GM12878 (cell line): Measurements from ENCODE around the gene KCNN3. TPM values are rescaled to one million over a fixed set of nuclear protein-coding genes. Genes with fewer than 3 reads are reported as not detected.

ENCODE experiments used
- DPF2 ChIP-seq: fragments of 450-650 bp; IDR thresholded peaks from 2 replicates; pipeline ENCODE4 v1.6.1; 2017; ENCODE audit warnings: mild to moderate bottlenecking
- FOS ChIP-seq: IDR thresholded peaks from 3 replicates; pipeline ENCODE4 v1.6.1; 2011; ENCODE audit warnings: borderline replicate concordance; ENCODE audit not compliant: insufficient read length; ENCODE audit errors: extremely low read depth
- IRF3 ChIP-seq: fragments of 450-650 bp; IDR thresholded peaks from 2 replicates; pipeline ENCODE4 v1.6.1; 2014; ENCODE audit warnings: mild to moderate bottlenecking
- NKRF ChIP-seq: fragments of 450-650 bp; conservative IDR thresholded peaks from 2 replicates; pipeline ENCODE4 v1.6.1; 2017; ENCODE audit warnings: mild to moderate bottlenecking, moderate library complexity
- NR2C1 ChIP-seq: fragments of 450-650 bp; IDR thresholded peaks from 2 replicates; pipeline ENCODE4 v1.6.1; 2017; ENCODE audit warnings: antibody characterized with exemption, mild to moderate bottlenecking, moderate library complexity
- ZBTB40 ChIP-seq: fragments of 450-650 bp; IDR thresholded peaks from 2 replicates; pipeline ENCODE4 v1.6.1; 2016; ENCODE audit warnings: mild to moderate bottlenecking, moderate library complexity, borderline replicate concordance
- ZNF592 ChIP-seq: fragments of 450-650 bp; IDR thresholded peaks from 2 replicates; pipeline ENCODE4 v1.6.1; 2017; ENCODE audit warnings: mild to moderate bottlenecking, moderate library complexity
- ZNF622 ChIP-seq: fragments of 450-650 bp; IDR thresholded peaks from 2 replicates; pipeline ENCODE4 v1.6.1; 2017; ENCODE audit warnings: mild to moderate bottlenecking, inconsistent platforms
- polyA plus RNA-seq, 11 experiments: library from polyadenylated mRNA; depleted of rRNA in 4 of 11; unstranded in 6 of 11; stranded (reverse) in 5 of 11; fragments of >200 nt; fragmentation: Nextera tagmentation in 4 of 11; fragmentation: Illumina TruSeq in 1 of 11; extraction: Ambion mirVana in 4 of 11; extraction: Trizol in 1 of 11; gene quantifications; 1 replicate in 1 of 11; 2 replicates in 10 of 11; pipeline versions ENCODE4 v1.2.1 to v1.2.3, GENCODE V29; 2011 to 2016; ENCODE audit warnings: inconsistent platforms in 2 of 11, missing spikeins in 2 of 11, low read depth in 1 of 11
- total RNA-seq, 4 experiments: library from RNA; depleted of rRNA in 3 of 4; stranded (reverse); fragments of >200 nt in 3 of 4; fragmentation: Illumina TruSeq in 1 of 4; extraction: Trizol in 1 of 4; gene quantifications; 2 replicates each; pipeline versions ENCODE4 v1.2.1 to v1.2.3, GENCODE V29; 2013 to 2021

The KCNN3 gene
- total and polyA plus RNA-seq, 10 of the 15 experiments (the other 5 are each of a cell fraction or from before 2014, with no cell fraction given), result 3.5 to 26.4 (median 14.9) TPM

GRCh38 chr1:154719586-154720327, 150.3 kb downstream of the KCNN3 start (continued):
- TF ChIP-seq NKRF (no peak), DPF2 (no peak), ZBTB40 (no peak), ZNF622 (no peak), ZNF592 (no peak), IRF3 (no peak), FOS (no peak), NR2C1 (no peak)
